Activated CD8-positive, alpha-beta T cell treated with anti-CD3 and anti-CD28 coated beads, Interleukin-2, amount 10 ng/mL, durations not matched to agents 7 days and 5 days (primary cell): ENCODE results near the gene SLC13A3. TPM values are rescaled to one million over a fixed set of nuclear protein-coding genes. Genes with fewer than 3 reads are reported as not detected.

ENCODE experiments used
- ATAC-seq: fragments of 150-1000 bp; cut with Tn5 transposase; one replicate; pipeline ENCODE4 v1.10.0; 2021; ENCODE audit warnings: moderate library complexity
- CTCF ChIA-PET: fragments of 350-600 bp; sonication (Branson Sonifier 250); formaldehyde crosslinking; loops from one replicate; lab custom pipeline; 2021; ENCODE audit warnings: antibody characterized with exemption; lab: Charles Lee
- POLR2A ChIA-PET: fragments of 350-600 bp; sonication (Branson Sonifier 250); formaldehyde crosslinking; loops from one replicate; lab custom pipeline; 2021; ENCODE audit warnings: antibody characterized with exemption; lab: Charles Lee
- DNase-seq: peaks from one replicate; pipeline ENCODE4 v3.0.0-alpha.2; 2020
- H3K27ac Mint-ChIP-seq: one replicate; pipeline ENCODE4 v1.8.0; 2021; ENCODE audit warnings: mild to moderate bottlenecking, mixed read lengths
- H3K27me3 Mint-ChIP-seq: one replicate; pipeline ENCODE4 v1.8.0; 2021; ENCODE audit warnings: low read depth, mixed read lengths
- H3K36me3 Mint-ChIP-seq: one replicate; pipeline ENCODE4 v1.8.0; 2021; ENCODE audit warnings: low read depth, mixed read lengths
- H3K4me1 Mint-ChIP-seq: one replicate; pipeline ENCODE4 v1.8.0; 2021; ENCODE audit warnings: low read depth, mixed read lengths
- H3K4me3 Mint-ChIP-seq: one replicate; pipeline ENCODE4 v1.8.0; 2021; ENCODE audit warnings: mild to moderate bottlenecking, mixed read lengths
- H3K9me3 Mint-ChIP-seq: one replicate; pipeline ENCODE4 v1.8.0; 2022; ENCODE audit warnings: mixed read lengths; ENCODE audit not compliant: insufficient read depth
- total RNA-seq, 2 experiments: library from RNA; stranded (reverse); gene quantifications; one replicate each; pipeline ENCODE4 v1.2.3, GENCODE V29; 2021

The SLC13A3 gene
- total RNA-seq, 2 experiments from 2014 or later = not detected

- DNase-seq (no peak), ATAC-seq (no peak)
- no peaks in the 10 kb centered on the region for H3K9me3 Mint-ChIP-seq
- no peak overlapping the region for H3K4me3 Mint-ChIP-seq
- H3K36me3 Mint-ChIP-seq = no peaks in the 10 kb centered on the region
- peaks cover 73% of the 10 kb centered on the region for H3K4me1 Mint-ChIP-seq
- no peak overlapping the region for H3K27ac Mint-ChIP-seq
- H3K27me3 Mint-ChIP-seq = peaks cover 3% of the 10 kb centered on the region
- ChIA-PET CTCF (interaction anchor here (1.6 to 6.6 kb wide), 2 partner anchors 10 to 123 kb away, joined by 5 to 90 read pairs; partner anchors contain the start of gene OCSTAMP), POLR2A (no interaction called here)
Measured at GRCh38 chr20:46557231-46557956, 93.9 kb downstream of the SLC13A3 start.

GRCh38 chr20:46555370-46555956 is 95.8 kb downstream of the SLC13A3 start:
- H3K27me3 Mint-ChIP-seq = peaks cover 3% of the 10 kb centered on the region
- no peak overlapping the region for H3K27ac Mint-ChIP-seq
- H3K9me3 Mint-ChIP-seq = no peaks in the 10 kb centered on the region
- H3K36me3 Mint-ChIP-seq = no peaks in the 10 kb centered on the region
- CTCF ChIA-PET = interaction anchor here (1.8 kb wide), 2 partner anchors 11 to 125 kb away, joined by 5 to 13 read pairs; no protein-coding TSS in a partner anchor
- POLR2A ChIA-PET = no interaction called here
- H3K4me3 Mint-ChIP-seq = no peak overlapping the region
- no peak for ATAC-seq
- H3K4me1 Mint-ChIP-seq = peaks cover 85% of the 10 kb centered on the region
- no peak for DNase-seq

- no peak overlapping the region for H3K27ac Mint-ChIP-seq
- POLR2A ChIA-PET = no interaction called here
- no peak overlapping the region for H3K4me3 Mint-ChIP-seq
- no peaks in the 10 kb centered on the region for H3K9me3 Mint-ChIP-seq
- peaks cover 83% of the 10 kb centered on the region for H3K4me1 Mint-ChIP-seq
- H3K36me3 Mint-ChIP-seq = no peaks in the 10 kb centered on the region
- CTCF ChIA-PET = interaction anchor here (1.8 kb wide), 2 partner anchors 10 to 126 kb away, joined by 5 to 13 read pairs; no protein-coding TSS in a partner anchor
- no peak for ATAC-seq
- peaks cover 3% of the 10 kb centered on the region for H3K27me3 Mint-ChIP-seq
- DNase-seq = no peak
Measured at GRCh38 chr20:46554828-46555227, 96.4 kb downstream of the SLC13A3 start.

DNA sequence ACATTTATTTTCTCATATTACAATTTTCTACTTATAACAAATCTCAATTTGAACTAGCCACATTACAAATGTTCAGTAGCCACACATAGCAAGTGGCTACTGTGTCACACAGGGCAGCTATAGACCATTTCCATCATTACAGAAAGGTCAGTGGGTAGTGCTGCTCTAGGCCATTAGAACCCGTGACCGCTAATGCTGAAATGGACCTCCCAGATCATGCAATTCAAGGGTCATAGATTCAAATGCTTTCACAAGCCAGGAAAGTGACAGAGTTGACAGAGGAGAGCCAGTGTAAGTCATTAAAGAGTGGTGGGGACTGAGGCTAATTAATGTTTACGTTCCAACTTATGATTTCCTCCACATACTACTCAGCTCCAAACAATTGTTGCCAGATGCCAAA is 97.3 kb downstream of the SLC13A3 start:
- no peak for DNase-seq
- POLR2A ChIA-PET = interaction anchor here (1.1 kb wide), 1 partner anchor 9 kb away, joined by 4 read pairs; no protein-coding TSS in a partner anchor

DNA sequence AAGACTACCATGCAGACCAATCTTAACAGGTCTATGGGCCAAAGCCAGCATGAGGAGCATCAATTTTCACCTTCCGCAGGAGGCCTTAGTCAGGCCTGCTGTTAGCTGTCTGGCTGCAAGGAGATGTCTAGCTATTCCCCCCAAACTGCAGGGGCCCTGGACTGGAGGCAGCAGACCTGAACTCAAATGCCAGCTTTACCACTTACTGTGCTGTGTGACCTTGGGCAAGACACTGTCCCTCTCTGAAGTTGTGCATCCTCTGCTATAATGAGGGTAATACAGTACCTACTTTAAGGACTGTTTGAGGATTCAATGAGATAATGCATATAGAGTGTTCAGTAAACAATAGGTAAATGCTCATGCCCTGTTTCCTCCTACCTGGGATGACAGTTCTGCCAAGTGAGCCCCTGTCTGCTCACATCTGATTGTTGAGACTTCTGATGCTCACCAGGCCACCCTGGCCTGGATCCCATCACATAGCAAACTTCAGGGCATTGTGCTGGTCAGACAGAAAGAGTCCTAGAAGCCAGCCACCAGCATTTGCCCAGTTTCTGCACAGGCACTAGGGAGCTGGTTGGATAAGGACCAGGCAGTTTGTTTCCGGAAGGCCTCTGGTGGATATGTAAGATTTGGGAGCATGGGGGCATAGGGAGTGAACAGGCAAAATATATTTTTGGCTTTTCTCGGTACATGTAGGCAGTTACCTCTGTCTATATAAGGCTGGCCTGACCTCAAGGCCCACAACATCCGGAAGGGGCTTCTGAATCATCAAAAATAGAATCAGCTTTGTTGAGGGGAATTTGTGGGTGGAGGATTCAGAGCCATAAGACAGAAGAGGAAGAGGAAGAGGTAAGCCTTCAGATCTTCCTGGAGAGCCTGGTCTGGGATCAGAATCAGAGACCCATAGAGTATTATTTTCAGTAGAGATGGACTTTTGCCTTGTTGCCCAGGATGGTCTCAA is 98.5 kb downstream of the SLC13A3 start:
- DNase-seq (peak; percentile 85), ATAC-seq (peak; percentile 91)
- CTCF ChIA-PET = interaction anchor here (0.7 to 4.4 kb wide), 8 partner anchors 8 to 146 kb away, joined by 3 to 25 read pairs (median 8); partner anchors contain the start of genes ELMO2 and TP53RK
- Mint-ChIP-seq H3K4me1 (peaks cover 71% of the 10 kb centered on the region), H3K4me3 (peak overlapping the region; percentile 66), H3K9me3 (no peaks in the 10 kb centered on the region), H3K27ac (peak overlapping the region; percentile 92), H3K36me3 (no peaks in the 10 kb centered on the region), H3K27me3 (peaks cover 3% of the 10 kb centered on the region)
- POLR2A ChIA-PET = interaction anchor here (0.5 to 1.1 kb wide), 4 partner anchors 8 to 949 kb away, joined by 3 to 6 read pairs (median 4); partner anchors contain the start of genes ELMO2 and NCOA3

More for the DNA sequence above, 97.3 kb downstream of the SLC13A3 start:
- peaks cover 3% of the 10 kb centered on the region for H3K27me3 Mint-ChIP-seq
- H3K36me3 Mint-ChIP-seq = no peaks in the 10 kb centered on the region
- CTCF ChIA-PET = interaction anchor here (1.8 to 3.5 kb wide), 3 partner anchors 8 to 135 kb away, joined by 5 to 22 read pairs (median 15); partner anchors contain the start of gene TP53RK
- H3K4me3 Mint-ChIP-seq = no peak overlapping the region
- no peak overlapping the region for H3K27ac Mint-ChIP-seq
- peaks cover 77% of the 10 kb centered on the region for H3K4me1 Mint-ChIP-seq
- no peak for ATAC-seq
- H3K9me3 Mint-ChIP-seq = no peaks in the 10 kb centered on the region

GRCh38 chr20:46551522-46552381 is 99.5 kb downstream of the SLC13A3 start:
- Mint-ChIP-seq H3K36me3 (no peaks in the 10 kb centered on the region), H3K27me3 (peaks cover 3% of the 10 kb centered on the region), H3K27ac (peak overlapping the region; percentile 92), H3K4me3 (no peak overlapping the region), H3K9me3 (no peaks in the 10 kb centered on the region), H3K4me1 (peaks cover 63% of the 10 kb centered on the region)
- DNase-seq (no peak), ATAC-seq (no peak)
- ChIA-PET CTCF (interaction anchor here (0.9 to 4.4 kb wide), 7 partner anchors 7 to 137 kb away, joined by 3 to 25 read pairs (median 11); partner anchors contain the start of gene TP53RK), POLR2A (interaction anchor here (0.5 to 1.1 kb wide), 2 partner anchors 11 to 950 kb away, joined by 3 to 6 read pairs; partner anchors contain the start of gene NCOA3)

DNA sequence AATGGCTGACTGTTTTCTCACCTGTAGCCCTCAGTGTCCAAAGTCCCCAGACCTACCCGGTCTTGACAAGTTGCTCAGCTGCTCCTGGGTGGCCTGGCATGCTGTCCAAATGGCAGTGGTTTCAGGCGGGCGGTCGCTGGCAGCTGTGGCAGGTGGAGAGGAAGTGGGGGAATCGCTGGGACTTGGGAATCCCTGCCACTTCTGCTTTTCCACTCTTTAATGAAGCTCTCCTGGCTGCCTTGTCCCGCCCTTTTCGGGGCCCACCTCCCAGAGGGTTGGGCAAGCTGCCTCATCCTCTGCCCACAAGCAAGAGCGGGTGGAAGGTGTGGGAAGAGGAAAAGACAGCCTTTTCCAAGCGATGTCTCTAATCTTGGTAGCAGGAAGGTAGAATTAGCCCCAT is 100.8 kb downstream of the SLC13A3 start, which contains the start of gene OCSTAMP:
Gene OCSTAMP, minus strand, starts transcription at position 194 of the 400 bp plus-strand sequence. Its CDS starts 94 bp downstream, at position 100.
- Mint-ChIP-seq H3K27me3 (peaks cover 3% of the 10 kb centered on the region), H3K27ac (no peak within 1 kb of the TSS), H3K4me3 (no peak within 1 kb of the TSS), H3K4me1 (peaks cover 52% of the 10 kb centered on the region), H3K9me3 (no peaks in the 10 kb centered on the region), H3K36me3 (no peaks in the 10 kb centered on the region)
- DNase-seq (no peak), ATAC-seq (no peak)
- CTCF ChIA-PET = interaction anchor here (1.5 to 7.8 kb wide), 5 partner anchors 10 to 139 kb away, joined by 4 to 90 read pairs (median 15); partner anchors contain the start of gene TP53RK
- POLR2A ChIA-PET = no interaction called here

DNA sequence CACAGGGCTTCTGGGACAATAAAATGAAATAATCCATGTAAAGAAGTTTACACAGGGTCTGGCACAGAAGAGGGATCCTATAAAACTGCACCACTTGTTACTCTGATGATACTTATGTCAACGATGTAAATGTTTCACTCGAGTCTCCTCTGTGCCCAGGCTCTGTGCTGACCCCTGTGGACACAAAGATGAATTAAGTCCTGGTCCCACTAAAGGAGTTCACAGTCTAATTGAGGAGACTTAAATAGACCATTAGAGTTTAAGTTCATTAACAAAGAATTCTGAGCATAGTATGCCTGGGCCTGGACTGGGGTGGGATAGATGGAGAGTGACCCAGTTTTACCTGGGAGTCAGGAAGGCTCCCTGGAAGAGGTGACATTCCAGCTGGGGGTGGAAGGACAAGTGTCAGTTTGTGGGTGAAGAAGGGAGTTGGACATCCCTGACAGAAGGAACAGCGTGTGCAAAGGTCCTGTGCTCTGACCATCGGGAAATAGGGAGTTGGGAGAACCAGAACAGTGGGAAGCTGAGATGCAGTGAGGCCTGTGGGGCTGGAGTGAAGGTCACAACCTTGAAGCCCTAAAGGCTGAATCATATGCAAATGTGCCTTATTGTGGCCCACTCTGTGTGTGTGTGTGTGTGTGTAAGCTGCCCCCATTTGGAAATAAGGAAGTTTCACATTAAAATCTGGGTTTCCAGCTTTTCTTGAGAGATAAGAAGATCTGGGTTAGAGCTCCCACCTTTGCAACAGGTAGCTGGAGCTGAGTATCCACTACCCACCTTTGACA is 101.9 kb downstream of the SLC13A3 start:
- Mint-ChIP-seq H3K9me3 (no peaks in the 10 kb centered on the region), H3K4me3 (no peak overlapping the region), H3K27me3 (no peaks in the 10 kb centered on the region), H3K4me1 (peaks cover 42% of the 10 kb centered on the region), H3K27ac (no peak overlapping the region), H3K36me3 (no peaks in the 10 kb centered on the region)
- CTCF ChIA-PET = interaction anchor here (0.9 to 7.8 kb wide), 6 partner anchors 9 to 136 kb away, joined by 3 to 90 read pairs (median 5); no protein-coding TSS in a partner anchor
- ATAC-seq = no peak
- DNase-seq = no peak
- POLR2A ChIA-PET = no interaction called here

- no peaks in the 10 kb centered on the region for H3K36me3 Mint-ChIP-seq
- CTCF ChIA-PET = interaction anchor here (0.9 to 7.8 kb wide), 3 partner anchors 8 to 132 kb away, joined by 3 to 90 read pairs (median 4); no protein-coding TSS in a partner anchor
- peaks cover 40% of the 10 kb centered on the region for H3K4me1 Mint-ChIP-seq
- no peaks in the 10 kb centered on the region for H3K27me3 Mint-ChIP-seq
- POLR2A ChIA-PET = no interaction called here
- DNase-seq (no peak), ATAC-seq (no peak)
- no peak overlapping the region for H3K4me3 Mint-ChIP-seq
- H3K9me3 Mint-ChIP-seq = no peaks in the 10 kb centered on the region
- H3K27ac Mint-ChIP-seq = no peak overlapping the region
Measured at GRCh38 chr20:46548688-46549087, 102.6 kb downstream of the SLC13A3 start.
